Activated CD8-positive, alpha-beta memory T cell treated with anti-CD3 and anti-CD28 coated beads, Interleukin-2, amount 50 U/mL, for 4 hours (primary cell): ENCODE measurements around the gene PCBP3.
"Not testable (repeated sequence)": the region's sequence is repeated elsewhere in the genome, so short reads cannot be mapped to it uniquely, and the experiment has no call there.

ENCODE experiments used
- DNase-seq: peaks from one replicate; pipeline ENCODE4 v3.0.0-alpha.2; 2020

The PCBP3 gene

GRCh38 chr21:45975667-45976409 is 332.3 kb downstream of the PCBP3 start:
- not testable (repeated sequence) for DNase-seq

- no peak for DNase-seq
These were observed 333.3 kb downstream of the PCBP3 start for GRCh38 chr21:45976701-45977311.

GRCh38 chr21:45977396-45977795 is 333.9 kb downstream of the PCBP3 start:
- DNase-seq: no peak

- DNase-seq: no peak
These were observed 335.7 kb downstream of the PCBP3 start for GRCh38 chr21:45979141-45979631.

- no peak for DNase-seq
These were observed 336.1 kb downstream of the PCBP3 start for GRCh38 chr21:45979651-45980050.

- DNase-seq: no peak
These were observed 336.7 kb downstream of the PCBP3 start for GRCh38 chr21:45980271-45980670.

- DNase-seq: no peak
These were observed 337.2 kb downstream of the PCBP3 start for GRCh38 chr21:45980697-45981096.

GRCh38 chr21:45981151-45982091 is 337.9 kb downstream of the PCBP3 start, which contains the start of gene COL6A1:
TSS of gene COL6A1 (plus strand) at chr21:45981770. CDS start at chr21:45981851, 81 bp downstream.
- DNase-seq: peak; percentile 55

- peak; percentile 18 for DNase-seq
These were observed 338.7 kb downstream of the PCBP3 start for GRCh38 chr21:45982092-45982757.

- peak; percentile 17 for DNase-seq
These were observed 339.5 kb downstream of the PCBP3 start for GRCh38 chr21:45982758-45983648.

- no peak for DNase-seq
These were observed 340.1 kb downstream of the PCBP3 start for GRCh38 chr21:45983649-45983965.

GRCh38 chr21:45983981-45984551 is 340.5 kb downstream of the PCBP3 start:
- no peak for DNase-seq

- DNase-seq: no peak
These were observed 341.1 kb downstream of the PCBP3 start for GRCh38 chr21:45984584-45985095.

GRCh38 chr21:45985471-45986315 is 342.2 kb downstream of the PCBP3 start:
- peak; percentile 14 for DNase-seq

GRCh38 chr21:45986316-45987051 is 343.0 kb downstream of the PCBP3 start:
- no peak for DNase-seq

- no peak for DNase-seq
These were observed 343.7 kb downstream of the PCBP3 start for GRCh38 chr21:45987121-45987711.

- peak; percentile 11 for DNase-seq
These were observed 345.1 kb downstream of the PCBP3 start for GRCh38 chr21:45988366-45989347.
